GM19328 (cell line): Measurements from ENCODE around the gene BUD23.

ENCODE experiments used
- ATAC-seq: cut with Tn5 transposase; IDR thresholded peaks from one replicate; pipeline ENCODE4 v1.9.1; 2021; ENCODE audit warnings: mild to moderate bottlenecking, moderate library complexity; ENCODE audit not compliant: unreplicated experiment

Gene BUD23

GRCh38 chr7:73740771-73741170 is 57.4 kb downstream of the BUD23 start:
- no peak for ATAC-seq

DNA sequence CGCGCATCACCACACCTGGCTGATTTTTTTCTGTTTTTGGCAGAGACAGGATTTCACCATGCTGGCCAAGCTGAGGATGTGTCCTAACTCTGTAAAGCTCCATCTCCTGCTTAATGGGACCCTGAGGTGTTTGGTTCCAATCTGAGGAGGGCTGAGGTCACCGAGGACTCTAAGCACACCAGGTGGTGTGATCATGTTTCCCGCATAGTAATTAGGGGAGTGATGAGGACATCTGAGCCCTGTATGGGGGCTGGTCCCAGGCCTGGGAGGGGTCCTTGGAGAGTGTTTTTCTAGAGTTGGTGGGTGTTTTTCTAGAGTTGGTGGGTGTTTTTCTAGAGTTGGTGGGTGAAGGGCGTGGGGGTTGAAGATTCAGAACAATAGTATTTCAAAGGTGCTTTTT is 58.2 kb downstream of the BUD23 start:
- ATAC-seq = no peak

GRCh38 chr7:73742338-73742752 is 58.9 kb downstream of the BUD23 start:
- no peak for ATAC-seq

- no peak for ATAC-seq
Measured at GRCh38 chr7:73742753-73743641, 59.6 kb downstream of the BUD23 start.

GRCh38 chr7:73746378-73746777 is 63.0 kb downstream of the BUD23 start:
- no peak for ATAC-seq
